Peyer's patch (tissue), 4 donors: ENCODE measurements around the gene CPEB4. TPM values are rescaled to one million over a fixed set of nuclear protein-coding genes. Genes with fewer than 3 reads are reported as not detected.

Experiments used
- DNase-seq, 3 donors: peaks; one replicate each; pipeline ENCODE4 v3.0.0-alpha.2; 2017 to 2019
- H3K27ac ChIP-seq, 4 donors: fragments of 200-600 bp; sonication (generic); one replicate each; pipeline ENCODE4 v1.5.1; 2016 to 2019
- H3K27me3 ChIP-seq, 2 donors: fragments of 200-600 bp; sonication (generic); one replicate each; pipeline ENCODE4 v1.5.1; 2019
- H3K36me3 ChIP-seq, 3 donors: fragments of 200-600 bp; sonication (generic); one replicate each; pipeline ENCODE4 v1.5.1; 2016 to 2019
- H3K4me1 ChIP-seq, 4 donors: fragments of 200-600 bp; sonication (generic); one replicate each; pipeline ENCODE4 v1.5.1; 2016 to 2019
- H3K4me3 ChIP-seq, 4 donors: fragments of 200-600 bp; sonication (generic); 1 replicate in 3 of 4; 2 replicates in 1 of 4; pipeline ENCODE4 v1.5.1; 2016 to 2019; ENCODE audit warnings: mild to moderate bottlenecking in 1 of 4
- H3K9me3 ChIP-seq, 4 donors: fragments of 200-600 bp; sonication (generic); one replicate each; pipeline ENCODE4 v1.5.1; 2016 to 2019; ENCODE audit warnings: mild to moderate bottlenecking in 1 of 4
- POLR2A ChIP-seq, 2 donors: fragments of 450-650 bp; IDR thresholded peaks; one replicate each; pipeline ENCODE4 v1.5.1; 2017; ENCODE audit warnings: antibody characterized with exemption in 2 of 2, mild to moderate bottlenecking in 2 of 2, moderate library complexity in 2 of 2
- total RNA-seq, 4 donors: library from RNA; depleted of rRNA; stranded (reverse); fragments of >200 nt; gene quantifications; one replicate each; pipeline ENCODE4 v1.1.0, GENCODE V29; 2016
- TF ChIP-seq, protein P1 (sequence below), 6 experiments: fragments of 450-650 bp in 4 of 6; fragments of 200-600 bp in 2 of 6; sonication (generic) in 1 of 6; IDR thresholded peaks; one replicate each; pipeline ENCODE4 v1.5.1; 2017 to 2019; ENCODE audit warnings: antibody characterized with exemption in 6 of 6, mild to moderate bottlenecking in 3 of 6, moderate library complexity in 1 of 6

CPEB4 gene
- total RNA-seq, 4 donors from 2014 or later = 29.7 to 67.0 (median 57.6) TPM

DNA sequence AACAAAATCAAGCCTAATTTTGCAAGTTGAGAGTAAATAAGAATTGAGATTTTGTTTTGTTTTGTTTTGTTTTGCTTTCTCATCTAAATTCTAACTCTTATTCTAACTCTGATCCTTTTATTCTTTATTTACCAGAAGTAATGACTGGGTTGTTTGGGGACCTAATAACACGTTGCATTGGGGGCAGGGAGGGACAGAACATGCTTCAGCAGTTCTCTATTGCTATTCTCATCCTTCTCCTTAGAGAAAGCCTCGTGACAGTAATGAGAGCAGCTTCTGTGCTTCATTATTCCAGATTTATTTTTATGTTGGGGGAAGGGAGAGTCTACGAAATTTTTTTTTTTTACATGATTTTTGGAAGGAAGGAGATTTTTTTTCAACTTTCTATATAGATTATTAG, 21.1 kb downstream of the CPEB4 start:
- peaks cover 0 to 14% (median 0%) of the 10 kb centered on the region in 3 donors for H3K36me3 ChIP-seq
- TF ChIP-seq, protein P1, sequence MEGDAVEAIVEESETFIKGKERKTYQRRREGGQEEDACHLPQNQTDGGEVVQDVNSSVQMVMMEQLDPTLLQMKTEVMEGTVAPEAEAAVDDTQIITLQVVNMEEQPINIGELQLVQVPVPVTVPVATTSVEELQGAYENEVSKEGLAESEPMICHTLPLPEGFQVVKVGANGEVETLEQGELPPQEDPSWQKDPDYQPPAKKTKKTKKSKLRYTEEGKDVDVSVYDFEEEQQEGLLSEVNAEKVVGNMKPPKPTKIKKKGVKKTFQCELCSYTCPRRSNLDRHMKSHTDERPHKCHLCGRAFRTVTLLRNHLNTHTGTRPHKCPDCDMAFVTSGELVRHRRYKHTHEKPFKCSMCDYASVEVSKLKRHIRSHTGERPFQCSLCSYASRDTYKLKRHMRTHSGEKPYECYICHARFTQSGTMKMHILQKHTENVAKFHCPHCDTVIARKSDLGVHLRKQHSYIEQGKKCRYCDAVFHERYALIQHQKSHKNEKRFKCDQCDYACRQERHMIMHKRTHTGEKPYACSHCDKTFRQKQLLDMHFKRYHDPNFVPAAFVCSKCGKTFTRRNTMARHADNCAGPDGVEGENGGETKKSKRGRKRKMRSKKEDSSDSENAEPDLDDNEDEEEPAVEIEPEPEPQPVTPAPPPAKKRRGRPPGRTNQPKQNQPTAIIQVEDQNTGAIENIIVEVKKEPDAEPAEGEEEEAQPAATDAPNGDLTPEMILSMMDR (IDR thresholded peaks at IDR 0.05) = no peak
- TF ChIP-seq POLR2A (IDR thresholded peaks at IDR 0.05) = no peak
- H3K4me3 ChIP-seq = no peak overlapping the region
- DNase-seq = no peak
- H3K27me3 ChIP-seq = no peaks in the 10 kb centered on the region
- peaks cover 0 to 23% (median 0%) of the 10 kb centered on the region in 4 donors for H3K4me1 ChIP-seq
- H3K27ac ChIP-seq = no peak overlapping the region
- H3K9me3 ChIP-seq = no peaks in the 10 kb centered on the region

DNA sequence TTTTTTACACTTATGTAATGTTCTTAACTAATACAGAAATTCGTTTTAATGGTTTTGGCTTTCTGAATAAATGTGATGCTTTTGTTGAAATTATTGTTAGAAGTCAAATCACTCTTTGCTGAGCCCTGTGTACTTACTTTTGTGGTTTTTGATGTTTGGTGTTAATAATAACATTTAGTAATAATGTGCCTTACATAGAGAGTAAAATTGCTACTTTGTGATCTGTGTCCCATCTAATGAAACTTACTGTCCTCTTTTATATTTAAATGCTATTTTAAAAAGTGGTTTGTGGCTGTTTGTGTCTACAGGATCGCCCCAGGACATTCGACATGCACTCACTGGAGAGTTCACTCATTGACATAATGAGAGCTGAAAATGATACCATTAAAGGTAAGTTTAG, 22.1 kb downstream of the CPEB4 start:
- TF ChIP-seq, protein P1 (IDR thresholded peaks at IDR 0.05) = no peak
- no peak for TF ChIP-seq POLR2A (IDR thresholded peaks at IDR 0.05)
- no peak overlapping the region for H3K4me3 ChIP-seq
- peaks cover 0 to 23% (median 0%) of the 10 kb centered on the region in 4 donors for H3K4me1 ChIP-seq
- H3K27ac ChIP-seq = no peak overlapping the region
- peaks cover 0 to 14% (median 0%) of the 10 kb centered on the region in 3 donors for H3K36me3 ChIP-seq
- no peaks in the 10 kb centered on the region for H3K27me3 ChIP-seq
- H3K9me3 ChIP-seq = no peaks in the 10 kb centered on the region
- DNase-seq = no peak

DNA sequence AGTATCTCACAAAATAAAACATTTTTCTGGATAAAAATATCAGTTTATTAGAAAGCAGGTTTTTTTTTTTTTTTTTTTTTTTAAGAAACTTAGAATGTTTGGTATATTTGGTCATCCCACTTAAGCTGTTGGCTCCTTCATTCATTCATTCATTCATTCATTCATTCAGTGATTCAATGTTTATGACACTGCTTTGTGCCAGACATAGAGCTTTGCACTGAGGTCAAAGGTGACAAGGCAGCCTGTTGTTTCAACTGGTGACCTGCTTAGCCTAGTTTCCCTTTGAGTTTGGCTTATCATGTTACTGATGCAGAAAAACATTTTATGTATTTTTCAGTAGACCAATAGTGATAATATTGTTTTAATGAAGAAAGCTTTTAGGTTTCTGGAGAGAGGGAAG, 23.5 kb downstream of the CPEB4 start:
- no peak overlapping the region for H3K4me3 ChIP-seq
- TF ChIP-seq, protein P1 (IDR thresholded peaks at IDR 0.05) = no peak
- no peak for TF ChIP-seq POLR2A (IDR thresholded peaks at IDR 0.05)
- peaks cover 0 to 23% (median 0%) of the 10 kb centered on the region in 4 donors for H3K4me1 ChIP-seq
- DNase-seq = no peak
- no peaks in the 10 kb centered on the region for H3K27me3 ChIP-seq
- H3K27ac ChIP-seq = no peak overlapping the region
- H3K36me3 ChIP-seq = peaks cover 0 to 14% (median 0%) of the 10 kb centered on the region in 3 donors
- no peaks in the 10 kb centered on the region for H3K9me3 ChIP-seq

DNA sequence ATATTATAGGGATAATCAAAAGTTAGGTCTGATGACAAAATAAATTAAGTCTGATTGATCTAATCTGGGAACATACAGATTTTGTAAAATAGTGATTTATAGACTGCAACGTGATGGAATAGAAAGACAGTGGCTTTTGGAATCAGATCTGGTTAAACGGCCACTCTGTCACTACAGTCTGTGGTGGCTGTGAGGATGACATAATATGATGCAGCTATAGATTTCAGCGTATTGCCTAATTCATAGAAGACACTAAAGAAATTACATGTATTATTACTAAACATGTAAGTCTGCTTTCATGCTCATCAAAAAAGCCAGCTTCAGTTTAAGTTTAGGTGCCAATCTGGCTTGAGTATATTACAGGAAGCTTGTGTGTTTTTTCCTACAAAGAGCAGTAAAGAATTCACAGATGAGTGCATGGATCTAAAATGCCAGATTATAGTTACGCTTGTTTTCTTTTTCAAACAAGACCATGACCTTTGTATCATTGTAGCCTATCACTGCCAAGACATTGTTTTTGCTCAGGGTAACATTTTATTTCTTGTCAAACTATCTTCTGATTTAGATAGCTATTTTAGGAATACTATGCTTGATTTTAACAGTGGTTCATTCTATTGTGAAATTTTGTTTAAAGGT, 25.7 kb downstream of the CPEB4 start:
- TF ChIP-seq, protein P1 (IDR thresholded peaks at IDR 0.05) = no peak
- TF ChIP-seq POLR2A (IDR thresholded peaks at IDR 0.05) = no peak
- H3K27ac ChIP-seq = no peak overlapping the region
- peaks cover 0 to 14% (median 0%) of the 10 kb centered on the region in 3 donors for H3K36me3 ChIP-seq
- H3K27me3 ChIP-seq = no peaks in the 10 kb centered on the region
- H3K4me1 ChIP-seq = peaks cover 0 to 21% (median 0%) of the 10 kb centered on the region in 4 donors
- DNase-seq = no peak
- no peak overlapping the region for H3K4me3 ChIP-seq
- no peaks in the 10 kb centered on the region for H3K9me3 ChIP-seq

DNA sequence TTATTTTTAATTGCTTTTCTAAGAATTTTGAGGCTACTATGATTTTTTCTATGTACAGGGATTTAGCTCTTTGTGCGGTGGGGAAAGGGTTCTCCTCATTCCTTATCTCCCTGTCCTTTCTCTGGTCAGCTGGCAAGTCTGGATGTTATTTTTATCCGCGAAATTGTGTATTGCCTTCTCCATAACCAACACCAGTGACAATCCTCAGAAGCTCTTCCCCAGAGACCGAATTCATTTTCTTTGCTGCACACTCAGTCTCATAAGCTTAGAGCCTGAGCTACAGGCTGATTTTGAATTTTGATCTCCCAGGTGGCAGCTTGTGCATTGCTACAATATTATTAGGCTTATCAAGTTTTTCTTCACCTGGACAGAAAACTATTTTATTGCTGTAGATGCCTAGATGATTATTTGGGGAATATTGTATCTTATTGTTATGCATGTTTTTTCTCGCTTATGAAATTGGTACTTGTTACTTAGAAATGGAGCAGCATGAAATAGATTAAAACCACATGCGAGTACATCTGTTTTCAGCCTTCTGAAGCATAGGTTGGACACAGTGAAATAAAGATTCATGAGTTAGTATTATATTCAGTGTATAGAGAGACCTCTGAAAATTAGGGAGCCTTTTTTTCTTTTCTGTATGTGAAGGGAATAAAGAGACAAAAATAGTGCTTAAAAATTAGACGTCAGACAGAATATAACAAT, 27.3 kb downstream of the CPEB4 start:
- H3K9me3 ChIP-seq = no peaks in the 10 kb centered on the region
- H3K4me3 ChIP-seq = no peak overlapping the region
- no peak for DNase-seq
- peaks cover 0 to 14% (median 0%) of the 10 kb centered on the region in 3 donors for H3K36me3 ChIP-seq
- no peaks in the 10 kb centered on the region for H3K27me3 ChIP-seq
- peaks cover 0 to 34% (median 0%) of the 10 kb centered on the region in 4 donors for H3K4me1 ChIP-seq
- H3K27ac ChIP-seq = no peak overlapping the region
- TF ChIP-seq, protein P1 (IDR thresholded peaks at IDR 0.05) = no peak
